GM19372 (cell line): ENCODE data around the gene THOC7.

Experiments
- ATAC-seq: cut with Tn5 transposase; IDR thresholded peaks from one replicate; pipeline ENCODE4 v1.9.1; 2021; ENCODE audit warnings: mild to moderate bottlenecking, low read depth, moderate library complexity; ENCODE audit not compliant: unreplicated experiment

THOC7 gene

GRCh38 chr3:63863150-63864007 is at the start of gene THOC7, which contains the start of gene ATXN7:
Gene THOC7, minus strand, starts transcription at chr3:63863805. Its CDS starts 15 bp downstream, at chr3:63863790.
Gene ATXN7, plus strand, starts transcription at chr3:63863867. Its CDS starts 48,732 bp downstream, at chr3:63912599.
- ATAC-seq, result peak; percentile 56

GRCh38 chr3:63912768-63913588 is 49.4 kb upstream of the THOC7 start:
- ATAC-seq, result peak; percentile 25

- ATAC-seq, result peak; percentile 71
Measured at GRCh38 chr3:63911873-63912767, 48.5 kb upstream of the THOC7 start, which contains the start of gene SCAANT1. Gene SCAANT1, minus strand, starts transcription at chr3:63912383.

GRCh38 chr3:63911509-63911872 is 47.9 kb upstream of the THOC7 start:
- ATAC-seq, result no peak

GRCh38 chr3:63910891-63911290 is 47.3 kb upstream of the THOC7 start:
- no peak for ATAC-seq

GRCh38 chr3:63910001-63910400 is 46.4 kb upstream of the THOC7 start:
- no peak for ATAC-seq

- no peak for ATAC-seq
Measured at GRCh38 chr3:63909431-63909830, 45.8 kb upstream of the THOC7 start.

GRCh38 chr3:63908776-63909175 is 45.2 kb upstream of the THOC7 start:
- ATAC-seq, result no peak

- ATAC-seq, result no peak
Measured at GRCh38 chr3:63908081-63908736, 44.6 kb upstream of the THOC7 start.

GRCh38 chr3:63905731-63906620 is 42.4 kb upstream of the THOC7 start:
- ATAC-seq, result no peak

- ATAC-seq, result no peak
Measured at GRCh38 chr3:63900459-63900858, 36.9 kb upstream of the THOC7 start.

GRCh38 chr3:63900010-63900409 is 36.4 kb upstream of the THOC7 start:
- no peak for ATAC-seq

GRCh38 chr3:63896332-63897030 is 32.9 kb upstream of the THOC7 start:
- ATAC-seq, result no peak

- ATAC-seq, result no peak
Measured at GRCh38 chr3:63895422-63896189, 32.0 kb upstream of the THOC7 start.

- ATAC-seq, result no peak
Measured at GRCh38 chr3:63892773-63893352, 29.3 kb upstream of the THOC7 start.

GRCh38 chr3:63891518-63891917 is 27.9 kb upstream of the THOC7 start:
- no peak for ATAC-seq

GRCh38 chr3:63886858-63887257 is 23.3 kb upstream of the THOC7 start:
- ATAC-seq, result no peak
